GM19193 (cell line): ENCODE results near the gene ATM.

Experiments used
- POLR2A ChIP-seq: IDR thresholded peaks from 4 replicates; pipeline ENCODE4 v1.6.1; 2011; ENCODE audit not compliant: insufficient read depth, insufficient read length; ENCODE audit errors: extremely low read depth

Gene ATM

DNA sequence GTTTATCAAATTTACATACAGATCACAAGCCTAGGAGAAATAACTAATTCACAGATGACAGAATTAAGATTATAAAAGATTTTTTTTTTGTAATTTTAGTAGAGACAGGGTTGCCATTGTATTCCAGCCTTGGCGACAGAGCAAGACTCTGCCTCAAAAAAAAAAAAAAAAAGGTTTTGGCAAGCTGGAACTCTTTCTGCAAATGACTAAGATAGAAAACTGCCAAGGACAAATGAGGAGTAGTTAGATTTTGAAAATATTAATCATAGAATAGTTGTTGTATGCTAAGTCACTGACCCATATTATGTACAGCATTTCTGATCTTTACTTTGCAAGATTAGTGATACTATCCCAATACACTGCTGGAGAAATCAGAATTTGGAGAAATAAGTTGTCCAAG, 145.3 kb downstream of the ATM start:
- TF ChIP-seq POLR2A, result no peak

DNA sequence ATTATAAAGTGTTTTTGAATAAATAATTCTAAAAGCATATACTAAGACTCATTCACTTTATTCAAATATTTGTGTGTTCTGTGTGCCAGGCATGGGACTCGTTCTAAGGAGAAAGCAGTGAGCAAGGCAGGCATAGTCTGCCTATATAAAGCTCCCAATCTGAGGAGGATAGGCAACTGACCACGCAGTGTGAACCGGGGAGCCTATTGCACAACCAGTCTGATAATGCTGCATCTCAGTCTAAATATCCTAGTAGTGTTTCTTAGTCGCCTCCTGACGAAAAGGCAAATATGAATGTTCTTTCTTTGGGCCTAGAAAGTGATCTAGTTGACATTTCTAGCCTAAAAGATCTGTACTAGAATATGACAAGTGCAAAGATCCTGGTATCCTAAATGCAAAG, 146.2 kb downstream of the ATM start:
- no peak for TF ChIP-seq POLR2A

DNA sequence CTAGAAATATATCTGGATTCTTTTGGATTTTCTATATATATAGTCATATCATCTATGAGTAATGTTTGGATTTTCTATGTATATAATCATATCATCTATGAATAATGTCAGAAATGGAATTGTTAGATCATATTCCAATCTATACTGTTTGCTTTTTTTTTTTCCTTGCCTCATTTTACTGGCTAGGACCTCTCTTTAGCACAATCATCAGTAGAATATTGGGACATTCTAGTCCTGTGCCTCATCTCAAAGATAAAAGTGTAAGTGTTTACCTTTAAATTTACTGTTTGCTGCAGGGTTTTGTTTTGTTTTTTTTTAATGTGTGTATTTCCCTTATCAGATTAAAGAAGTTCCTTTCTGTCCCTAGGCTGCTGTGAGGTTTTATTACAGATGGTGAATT, 147.4 kb downstream of the ATM start:
- no peak for TF ChIP-seq POLR2A

DNA sequence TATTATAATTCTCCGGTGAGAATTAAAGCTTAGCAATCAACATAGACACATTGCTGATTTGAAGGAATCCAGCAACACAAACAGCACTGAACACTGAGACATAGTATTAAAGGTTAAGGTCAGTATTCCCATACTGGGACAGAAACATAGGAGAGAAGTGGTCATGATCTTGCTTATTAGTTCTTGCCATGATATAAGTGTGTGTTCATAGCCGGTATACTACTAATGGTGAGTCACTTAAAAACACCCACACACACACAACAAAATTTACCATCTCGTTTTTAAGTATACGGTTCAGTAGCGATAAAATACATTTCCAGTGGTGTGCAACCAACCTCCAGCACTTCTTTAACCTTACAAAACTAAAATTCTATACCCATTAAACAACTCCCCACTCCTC, 148.1 kb downstream of the ATM start:
- no peak for TF ChIP-seq POLR2A

DNA sequence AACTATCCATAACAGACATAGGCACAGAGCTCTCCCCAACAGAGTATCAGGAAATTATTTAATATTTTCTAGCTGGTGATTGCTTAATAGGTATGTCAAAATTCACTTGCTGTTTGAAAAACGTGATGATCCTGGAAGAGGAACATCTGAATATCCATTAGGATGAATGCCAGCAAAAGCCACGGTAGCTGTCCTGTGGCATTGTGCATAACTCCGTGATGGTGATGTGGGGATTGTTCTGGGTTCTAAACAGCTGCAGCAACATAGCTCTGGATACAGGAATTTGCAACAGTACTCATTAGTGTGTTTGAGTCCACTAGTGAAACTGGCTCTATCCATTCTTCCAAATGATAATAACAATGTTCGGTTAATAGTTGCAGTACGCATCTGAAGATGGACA, 165.7 kb downstream of the ATM start:
- no peak for TF ChIP-seq POLR2A

DNA sequence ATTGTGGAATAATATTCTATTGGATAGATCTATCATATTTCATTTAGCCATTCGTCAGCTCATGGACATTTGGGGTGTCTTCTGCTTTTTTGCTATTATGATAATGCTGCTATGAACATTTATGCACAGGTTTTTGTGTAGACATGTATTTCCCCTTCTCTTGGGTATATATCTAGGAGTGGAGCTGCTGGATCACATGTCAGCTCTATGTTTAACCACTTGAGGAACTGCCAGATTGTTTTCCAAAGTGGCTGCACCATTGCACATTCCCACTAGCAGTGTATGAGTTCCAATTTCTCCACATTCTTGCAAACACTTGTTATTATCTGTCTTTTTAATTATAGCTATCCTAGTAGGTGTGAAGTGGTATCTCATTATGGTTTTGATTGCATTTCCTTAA, 169.5 kb downstream of the ATM start:
- TF ChIP-seq POLR2A, result no peak

DNA sequence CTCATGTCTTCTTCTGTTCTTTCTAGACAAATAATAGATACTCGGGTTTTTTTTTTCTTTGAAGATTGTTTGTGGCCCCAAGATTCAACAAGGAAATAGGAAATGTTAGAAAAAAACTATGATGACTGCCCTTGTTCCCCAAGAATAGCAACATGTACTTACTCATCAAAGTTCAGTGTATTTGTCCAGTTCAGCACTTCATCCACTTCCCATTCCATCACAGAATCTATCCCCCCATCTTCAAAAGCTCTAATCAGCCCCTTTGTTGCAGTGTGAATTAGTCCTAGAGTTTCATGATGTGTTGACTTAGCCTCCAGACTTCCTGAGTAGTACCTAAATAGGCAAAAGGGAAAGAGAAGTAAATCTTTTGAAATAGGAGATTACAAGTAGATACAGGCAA, 170.2 kb downstream of the ATM start:
- TF ChIP-seq POLR2A, result no peak

DNA sequence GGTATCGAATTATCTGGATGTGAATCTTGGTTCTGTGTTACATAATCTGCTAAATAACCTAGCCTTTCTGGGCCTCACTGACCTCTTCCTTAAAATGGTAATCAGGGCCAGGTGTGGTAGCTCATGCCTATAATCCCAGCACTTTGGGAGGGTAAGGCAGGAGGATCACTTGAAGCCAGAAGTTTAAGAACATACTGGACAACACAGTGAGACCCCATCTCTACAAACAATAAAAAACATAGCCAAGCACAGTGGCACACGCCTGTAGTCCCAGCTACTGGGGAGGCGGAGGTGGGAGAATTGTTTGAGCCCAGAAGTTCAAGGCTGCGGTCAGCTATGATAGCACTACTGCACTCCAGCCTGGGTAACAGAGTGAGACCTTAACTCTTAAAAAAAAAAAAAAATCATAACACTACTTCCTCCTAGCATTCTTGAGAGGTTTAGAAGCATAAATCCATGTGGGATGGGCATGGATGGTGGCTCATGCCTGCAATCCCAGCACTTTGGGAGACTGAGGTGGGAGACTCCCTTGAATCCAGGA, 171.9 kb downstream of the ATM start:
- no peak for TF ChIP-seq POLR2A

DNA sequence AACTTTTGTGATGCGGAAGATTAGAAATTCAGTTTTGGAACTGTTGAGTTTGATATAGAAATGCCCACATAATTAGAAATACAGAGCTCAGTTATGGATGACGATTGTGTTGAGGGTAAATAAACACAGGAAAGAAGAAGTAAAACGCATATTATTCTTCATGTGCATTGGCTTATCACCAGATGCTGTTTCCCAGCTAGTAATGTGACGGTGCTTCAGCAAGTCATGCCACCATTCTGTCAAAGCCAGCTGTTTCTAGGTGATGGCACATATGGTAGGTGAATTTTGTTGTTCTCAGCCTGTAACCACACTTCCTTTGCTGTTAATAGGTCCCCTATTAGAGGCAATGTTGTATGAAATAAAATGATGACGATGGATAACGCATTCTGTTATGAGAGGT, 175.6 kb downstream of the ATM start:
- no peak for TF ChIP-seq POLR2A

DNA sequence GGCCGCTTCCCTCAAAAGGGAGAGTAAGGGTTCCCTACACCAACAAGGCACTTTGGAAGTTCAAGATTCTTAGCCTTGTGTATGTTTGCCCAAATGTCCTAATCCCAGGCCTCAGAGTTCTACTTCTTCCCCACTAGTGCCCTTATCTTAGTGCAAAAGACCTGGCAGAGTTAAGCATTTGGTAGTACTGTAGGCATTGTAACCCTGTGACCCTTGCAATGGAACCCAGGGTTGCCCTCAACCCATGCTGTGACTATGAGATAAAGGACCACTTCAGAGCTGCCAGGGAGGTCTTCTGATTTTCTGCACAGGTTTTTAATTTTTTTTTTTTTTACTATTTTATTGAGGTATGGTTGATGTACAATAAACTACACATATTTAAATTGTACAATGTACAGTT, 179.4 kb downstream of the ATM start:
- no peak for TF ChIP-seq POLR2A

DNA sequence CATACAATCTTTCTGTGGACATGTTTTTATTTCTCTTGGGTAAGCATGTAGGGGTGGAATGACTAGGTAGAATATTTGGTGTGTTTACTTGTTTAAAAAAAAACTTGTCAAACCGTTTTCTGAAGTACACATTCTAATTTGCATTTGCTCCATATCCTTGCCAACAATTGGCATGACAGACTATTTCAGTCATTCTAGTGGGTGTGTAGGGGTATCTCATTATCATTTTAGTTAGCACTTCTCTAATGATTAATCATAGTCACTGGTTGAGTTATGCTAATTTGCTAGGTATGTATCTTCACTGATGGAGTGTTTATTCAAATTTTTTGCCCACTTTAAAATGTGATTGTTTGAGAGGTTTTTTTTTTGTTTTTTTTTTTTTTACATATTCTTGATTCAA, 180.2 kb downstream of the ATM start:
- TF ChIP-seq POLR2A, result no peak

DNA sequence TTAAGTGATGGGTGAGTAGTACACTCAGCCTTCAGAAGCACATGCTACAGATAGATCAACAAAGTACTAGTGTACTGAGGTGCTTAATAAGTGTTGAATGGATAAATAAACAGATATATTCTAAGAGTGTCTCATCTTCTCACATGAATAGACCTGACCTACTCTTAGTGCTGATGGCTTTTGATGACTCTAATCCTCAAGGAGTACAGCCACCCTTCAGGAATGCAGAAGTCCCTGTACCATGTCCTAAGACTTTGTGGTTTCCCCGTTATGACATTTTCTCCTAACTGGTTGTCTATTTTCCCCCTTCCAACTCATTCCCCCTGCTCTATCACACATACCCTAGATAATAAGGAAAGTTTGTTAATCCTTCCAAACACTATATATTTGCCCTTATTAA, 182.8 kb downstream of the ATM start:
- no peak for TF ChIP-seq POLR2A

DNA sequence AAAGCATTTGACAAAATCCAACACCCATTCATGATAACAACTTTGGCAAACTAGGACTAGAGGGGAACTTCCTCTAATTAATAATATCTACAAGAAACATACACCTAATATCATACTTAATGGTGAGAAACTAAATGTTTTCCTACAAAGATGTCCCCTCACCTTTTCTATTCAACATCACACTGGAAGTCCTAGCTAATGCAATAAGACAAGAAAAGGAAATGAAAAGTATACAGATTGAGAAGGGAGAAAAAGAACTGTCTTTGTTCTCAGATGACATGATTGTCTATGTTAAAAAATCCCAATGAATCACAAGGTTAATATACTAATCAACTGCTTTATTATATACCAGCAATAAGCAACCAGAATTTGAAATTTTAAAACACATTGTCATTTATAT, 192.1 kb downstream of the ATM start:
- no peak for TF ChIP-seq POLR2A
